KMS-11 (cell line): ENCODE measurements around the gene FAM83G.

ENCODE experiments used
- H2AFZ ChIP-seq: fragments of 200-600 bp; sonication (generic); 2 replicates; pipeline ENCODE4 v1.6.1; 2016; ENCODE audit warnings: antibody characterized with exemption, mixed run types, low read depth
- H3K27ac ChIP-seq: fragments of 200-600 bp; sonication (generic); 2 replicates; pipeline ENCODE4 v1.6.1; 2016; ENCODE audit warnings: mild to moderate bottlenecking, mixed run types
- H3K27me3 ChIP-seq: fragments of 200-600 bp; sonication (generic); 2 replicates; pipeline ENCODE4 v1.6.1; 2017; ENCODE audit warnings: mild to moderate bottlenecking, low read depth, mixed run types, moderate library complexity; ENCODE audit not compliant: insufficient read depth
- H3K36me3 ChIP-seq: fragments of 200-600 bp; sonication (generic); 2 replicates; pipeline ENCODE4 v1.6.1; 2017; ENCODE audit warnings: mild to moderate bottlenecking, mixed run types; ENCODE audit not compliant: insufficient read depth
- H3K4me1 ChIP-seq: fragments of 200-600 bp; sonication (generic); 2 replicates; pipeline ENCODE4 v1.6.1; 2016; ENCODE audit warnings: mild to moderate bottlenecking, low read depth, mixed run types; ENCODE audit not compliant: poor library complexity, severe bottlenecking
- H3K4me2 ChIP-seq: fragments of 200-600 bp; sonication (generic); 2 replicates; pipeline ENCODE4 v1.7.0; 2016; ENCODE audit warnings: mild to moderate bottlenecking, mixed run types
- H3K4me3 ChIP-seq: fragments of 200-600 bp; sonication (generic); IDR thresholded peaks from 2 replicates; pipeline ENCODE4 v1.6.1; 2017; ENCODE audit warnings: low read depth, low read length, mixed read lengths; ENCODE audit not compliant: insufficient read depth
- H3K79me2 ChIP-seq: fragments of 200-600 bp; sonication (generic); 2 replicates; pipeline ENCODE4 v1.6.1; 2016; ENCODE audit warnings: low read depth, mixed run types; ENCODE audit not compliant: insufficient read depth
- H3K9ac ChIP-seq: fragments of 200-600 bp; sonication (generic); 2 replicates; pipeline ENCODE4 v1.6.1; 2016; ENCODE audit warnings: mild to moderate bottlenecking, mixed run types
- H4K20me1 ChIP-seq: fragments of 200-600 bp; sonication (generic); 2 replicates; pipeline ENCODE4 v1.6.1; 2016; ENCODE audit warnings: mild to moderate bottlenecking, mixed run types; ENCODE audit not compliant: insufficient read depth
- CTCF ChIP-seq: fragments of 200-600 bp; sonication (generic); conservative IDR thresholded peaks from 2 replicates; pipeline ENCODE4 v1.6.1; 2017; ENCODE audit warnings: low read depth, mild to moderate bottlenecking, antibody characterized with exemption, low read length, moderate library complexity, mixed read lengths

FAM83G gene

GRCh38 chr17:19012171-19013080 is 7.9 kb upstream of the FAM83G start:
- H4K20me1 ChIP-seq = no peaks in the 10 kb centered on the region
- H3K36me3 ChIP-seq = no peaks in the 10 kb centered on the region
- TF ChIP-seq CTCF = no peak
- no peak overlapping the region for H3K4me3 ChIP-seq
- H3K27ac ChIP-seq = no peak overlapping the region
- H3K4me1 ChIP-seq = no peaks in the 10 kb centered on the region
- H3K79me2 ChIP-seq = no peaks in the 10 kb centered on the region
- H3K27me3 ChIP-seq = no peaks in the 10 kb centered on the region
- no peak overlapping the region for H3K9ac ChIP-seq
- H3K4me2 ChIP-seq = no peak overlapping the region
- no peak overlapping the region for H2AFZ ChIP-seq

- Histone ChIP-seq H3K4me3 (no peak overlapping the region), H4K20me1 (no peaks in the 10 kb centered on the region), H3K4me2 (no peak overlapping the region), H3K27ac (no peak overlapping the region), H3K27me3 (no peaks in the 10 kb centered on the region), H3K79me2 (no peaks in the 10 kb centered on the region), H3K4me1 (no peaks in the 10 kb centered on the region), H3K36me3 (no peaks in the 10 kb centered on the region), H3K9ac (no peak overlapping the region), H2AFZ (no peak overlapping the region)
- TF ChIP-seq CTCF = no peak
Measured at GRCh38 chr17:19011581-19011980, 7.0 kb upstream of the FAM83G start.

GRCh38 chr17:19010729-19011505 is 6.4 kb upstream of the FAM83G start:
- H3K79me2 ChIP-seq = no peaks in the 10 kb centered on the region
- H3K9ac ChIP-seq = no peak overlapping the region
- H2AFZ ChIP-seq = no peak overlapping the region
- no peak overlapping the region for H3K4me3 ChIP-seq
- no peak overlapping the region for H3K4me2 ChIP-seq
- TF ChIP-seq CTCF = no peak
- no peaks in the 10 kb centered on the region for H3K27me3 ChIP-seq
- no peak overlapping the region for H3K27ac ChIP-seq
- H4K20me1 ChIP-seq = no peaks in the 10 kb centered on the region
- no peaks in the 10 kb centered on the region for H3K4me1 ChIP-seq
- H3K36me3 ChIP-seq = no peaks in the 10 kb centered on the region

GRCh38 chr17:19009970-19010369 is 5.4 kb upstream of the FAM83G start:
- TF ChIP-seq CTCF = no peak
- no peaks in the 10 kb centered on the region for H4K20me1 ChIP-seq
- H3K4me1 ChIP-seq = no peaks in the 10 kb centered on the region
- no peak overlapping the region for H3K4me3 ChIP-seq
- H3K9ac ChIP-seq = no peak overlapping the region
- H3K27ac ChIP-seq = no peak overlapping the region
- no peaks in the 10 kb centered on the region for H3K36me3 ChIP-seq
- no peaks in the 10 kb centered on the region for H3K27me3 ChIP-seq
- H3K4me2 ChIP-seq = no peak overlapping the region
- H3K79me2 ChIP-seq = no peaks in the 10 kb centered on the region
- no peak overlapping the region for H2AFZ ChIP-seq
